ENCODE results near the gene TMEM163.
"Not testable (repeated sequence)": the region's sequence is repeated elsewhere in the genome, so short reads cannot be mapped to it uniquely, and the experiment has no call there.

GRCh38 chr2:134507159-134507558 lies 211.6 kb downstream of the TMEM163 start:
- not testable (repeated sequence) for TF ChIP-seq POLR2A (IDR thresholded peaks at IDR 0.05; ENCODE audit: low read length); GATA1 (IDR thresholded peaks at IDR 0.05; ENCODE audit: low read depth, low read length)
